ENCODE measurements around the gene MTARC2.

DNA sequence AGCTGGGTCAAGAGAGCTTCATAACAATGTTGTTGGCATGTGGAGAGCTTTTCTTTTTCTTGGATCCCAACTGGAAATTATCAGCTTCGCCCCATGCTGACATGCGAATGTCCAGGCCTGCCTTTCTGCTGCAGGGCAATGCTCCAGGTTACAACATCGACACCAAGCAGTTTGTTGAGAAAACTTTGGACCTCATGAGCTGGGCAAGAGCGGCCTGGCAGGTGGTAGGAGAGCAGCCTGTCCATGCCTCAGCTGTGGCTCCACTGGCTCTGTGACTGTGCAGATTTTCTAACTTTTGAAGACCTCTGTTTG, 80.0 kb downstream of the MTARC2 start:
- TF ChIP-seq, protein P1, sequence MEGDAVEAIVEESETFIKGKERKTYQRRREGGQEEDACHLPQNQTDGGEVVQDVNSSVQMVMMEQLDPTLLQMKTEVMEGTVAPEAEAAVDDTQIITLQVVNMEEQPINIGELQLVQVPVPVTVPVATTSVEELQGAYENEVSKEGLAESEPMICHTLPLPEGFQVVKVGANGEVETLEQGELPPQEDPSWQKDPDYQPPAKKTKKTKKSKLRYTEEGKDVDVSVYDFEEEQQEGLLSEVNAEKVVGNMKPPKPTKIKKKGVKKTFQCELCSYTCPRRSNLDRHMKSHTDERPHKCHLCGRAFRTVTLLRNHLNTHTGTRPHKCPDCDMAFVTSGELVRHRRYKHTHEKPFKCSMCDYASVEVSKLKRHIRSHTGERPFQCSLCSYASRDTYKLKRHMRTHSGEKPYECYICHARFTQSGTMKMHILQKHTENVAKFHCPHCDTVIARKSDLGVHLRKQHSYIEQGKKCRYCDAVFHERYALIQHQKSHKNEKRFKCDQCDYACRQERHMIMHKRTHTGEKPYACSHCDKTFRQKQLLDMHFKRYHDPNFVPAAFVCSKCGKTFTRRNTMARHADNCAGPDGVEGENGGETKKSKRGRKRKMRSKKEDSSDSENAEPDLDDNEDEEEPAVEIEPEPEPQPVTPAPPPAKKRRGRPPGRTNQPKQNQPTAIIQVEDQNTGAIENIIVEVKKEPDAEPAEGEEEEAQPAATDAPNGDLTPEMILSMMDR (IDR thresholded peaks at IDR 0.05), result no peak
- no peak for TF ChIP-seq POLR2AphosphoS5 (IDR thresholded peaks at IDR 0.05)
- no peak for TF ChIP-seq POLR2A (IDR thresholded peaks at IDR 0.05)

All from stomach (tissue), 4 donors.